CD8-positive, alpha-beta memory T cell (primary cell): ENCODE results near the gene CDKN1C. TPM values are rescaled to one million over a fixed set of nuclear protein-coding genes. Genes with fewer than 3 reads are reported as not detected.

Experiments used
- CTCF ChIA-PET: fragments of 350-600 bp; sonication (Branson Sonifier 250); formaldehyde crosslinking; loops from one replicate; lab custom pipeline; 2021; ENCODE audit warnings: antibody characterized with exemption; lab: Charles Lee
- POLR2A ChIA-PET: fragments of 350-600 bp; sonication (Branson Sonifier 250); formaldehyde crosslinking; loops from one replicate; lab custom pipeline; 2021; ENCODE audit warnings: antibody characterized with exemption; lab: Charles Lee
- DNase-seq, 5 donors: peaks; one replicate each; pipeline versions ENCODE4 v3.0.0 to v3.0.0-alpha.2; 2020 to 2022; ENCODE audit warnings: mixed read lengths in 1 of 5
- H3K27ac ChIP-seq: one replicate; pipeline ENCODE4 v1.7.0; 2013; ENCODE audit warnings: low read depth, mild to moderate bottlenecking, low read length, moderate library complexity
- H3K27me3 ChIP-seq: 2 replicates; pipeline ENCODE4 v1.7.0; 2013; ENCODE audit warnings: low read length, mild to moderate bottlenecking; ENCODE audit not compliant: insufficient read depth, poor library complexity, severe bottlenecking
- H3K36me3 ChIP-seq: 2 replicates; pipeline ENCODE4 v1.7.0; 2013; ENCODE audit warnings: mild to moderate bottlenecking, low read length, moderate library complexity; ENCODE audit not compliant: insufficient read depth
- H3K4me1 ChIP-seq: 2 replicates; pipeline ENCODE4 v1.7.0; 2013; ENCODE audit warnings: mild to moderate bottlenecking, low read length, moderate library complexity; ENCODE audit not compliant: insufficient read depth
- H3K4me3 ChIP-seq: 2 replicates; pipeline ENCODE4 v1.7.0; 2013; ENCODE audit warnings: mild to moderate bottlenecking, low read length
- H3K9me3 ChIP-seq: 2 replicates; pipeline ENCODE4 v1.7.0; 2013; ENCODE audit warnings: mild to moderate bottlenecking, low read length
- H3K27ac Mint-ChIP-seq, 8 donors: one replicate each; pipeline ENCODE4 v1.8.0; 2020 to 2021; ENCODE audit warnings: mixed read lengths in 8 of 8, mild to moderate bottlenecking in 6 of 8, inconsistent platforms in 3 of 8, moderate library complexity in 3 of 8
- H3K27me3 Mint-ChIP-seq, 2 donors: one replicate each; pipeline ENCODE4 v1.8.0; 2020 to 2021; ENCODE audit warnings: mixed read lengths in 2 of 2, mild to moderate bottlenecking in 1 of 2, moderate library complexity in 1 of 2
- H3K36me3 Mint-ChIP-seq, 3 donors: one replicate each; pipeline ENCODE4 v1.8.0; 2020 to 2021; ENCODE audit warnings: mixed read lengths in 3 of 3, inconsistent platforms in 1 of 3, mild to moderate bottlenecking in 1 of 3
- H3K4me1 Mint-ChIP-seq, 3 donors: one replicate each; pipeline ENCODE4 v1.8.0; 2020 to 2021; ENCODE audit warnings: mixed read lengths in 3 of 3, inconsistent platforms in 1 of 3, mild to moderate bottlenecking in 1 of 3
- H3K4me3 Mint-ChIP-seq, 7 donors: one replicate each; pipeline ENCODE4 v1.8.0; 2020 to 2021; ENCODE audit warnings: mixed read lengths in 7 of 7, mild to moderate bottlenecking in 6 of 7, moderate library complexity in 4 of 7, inconsistent platforms in 2 of 7
- H3K9me3 Mint-ChIP-seq, 5 donors: one replicate each; pipeline ENCODE4 v1.8.0; 2020 to 2022; ENCODE audit warnings: mixed read lengths in 5 of 5, mild to moderate bottlenecking in 3 of 5, moderate library complexity in 2 of 5, inconsistent platforms in 1 of 5
- polyA plus RNA-seq: library from polyadenylated mRNA; unstranded; fragments of 300-500 nt; fragmentation: Illumina TruSeq; gene quantifications from one replicate; pipeline ENCODE4 v1.2.3, GENCODE V29; 2021
- total RNA-seq, 2 experiments: library from RNA; stranded (reverse); gene quantifications; one replicate each; pipeline ENCODE4 v1.2.3, GENCODE V29; 2021

The CDKN1C gene
- total and polyA plus RNA-seq, 3 experiments from 2014 or later, result 0.49 to 1.1 (median 1.0) TPM

- Mint-ChIP-seq H3K36me3 (peaks cover 0 to 9% (median 0%) of the 10 kb centered on the region in 3 donors), H3K4me3 (peak overlapping the region in 1 of 7 donors; percentile 1), H3K27me3 (peaks cover 4 to 6% of the 10 kb centered on the region in 2 donors), H3K4me1 (no peaks in the 10 kb centered on the region), H3K9me3 (no peaks in the 10 kb centered on the region), H3K27ac (no peak overlapping the region)
- Histone ChIP-seq H3K9me3 (no peaks in the 10 kb centered on the region), H3K27ac (no peak overlapping the region), H3K4me3 (no peak overlapping the region), H3K36me3 (no peaks in the 10 kb centered on the region), H3K27me3 (no peaks in the 10 kb centered on the region), H3K4me1 (no peaks in the 10 kb centered on the region)
- ChIA-PET POLR2A (no interaction called here), CTCF (interaction anchor here (0.7 to 3.1 kb wide), 4 partner anchors 9 to 344 kb away, joined by 3 to 13 read pairs (median 4); no protein-coding TSS in a partner anchor)
- no peak for DNase-seq
Measured at GRCh38 chr11:2877474-2877873, 8.1 kb downstream of the CDKN1C start.

DNA sequence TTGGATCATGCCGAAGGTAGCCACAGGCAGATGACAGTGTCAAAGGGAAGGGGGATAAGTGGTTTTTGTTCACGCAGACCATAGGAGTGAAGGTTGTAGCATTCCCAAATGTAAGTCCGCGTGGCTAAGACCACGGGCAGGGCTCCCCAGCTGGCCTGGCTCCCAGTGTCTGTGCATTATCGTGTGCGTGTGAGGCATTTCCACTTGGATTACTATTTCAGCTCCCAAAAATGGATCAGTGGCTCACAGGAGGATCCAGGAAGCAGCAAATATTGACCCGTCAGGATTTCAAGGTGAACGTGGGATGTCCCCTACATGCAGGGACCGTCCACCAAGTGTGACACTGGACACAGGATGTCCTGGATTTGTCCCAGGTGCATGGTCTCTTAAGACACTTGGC lies 10.6 kb downstream of the CDKN1C start:
- DNase-seq, result no peak
- ChIA-PET POLR2A (no interaction called here), CTCF (interaction anchor here (1.7 to 2.6 kb wide), 2 partner anchors 11 to 13 kb away, joined by 4 to 9 read pairs; no protein-coding TSS in a partner anchor)
- no peak overlapping the region for H3K27ac ChIP-seq
- Mint-ChIP-seq H3K4me3 (no peak overlapping the region), H3K36me3 (peaks cover 0 to 9% (median 0%) of the 10 kb centered on the region in 3 donors), H3K4me1 (peaks cover 0 to 5% (median 3%) of the 10 kb centered on the region in 3 donors), H3K27ac (no peak overlapping the region), H3K9me3 (no peaks in the 10 kb centered on the region), H3K27me3 (peaks cover 19 to 25% of the 10 kb centered on the region in 2 donors)
- H3K36me3 ChIP-seq, result no peaks in the 10 kb centered on the region
- H3K9me3 ChIP-seq, result no peaks in the 10 kb centered on the region
- H3K4me3 ChIP-seq, result no peak overlapping the region
- no peaks in the 10 kb centered on the region for H3K27me3 ChIP-seq
- H3K4me1 ChIP-seq, result no peaks in the 10 kb centered on the region

DNA sequence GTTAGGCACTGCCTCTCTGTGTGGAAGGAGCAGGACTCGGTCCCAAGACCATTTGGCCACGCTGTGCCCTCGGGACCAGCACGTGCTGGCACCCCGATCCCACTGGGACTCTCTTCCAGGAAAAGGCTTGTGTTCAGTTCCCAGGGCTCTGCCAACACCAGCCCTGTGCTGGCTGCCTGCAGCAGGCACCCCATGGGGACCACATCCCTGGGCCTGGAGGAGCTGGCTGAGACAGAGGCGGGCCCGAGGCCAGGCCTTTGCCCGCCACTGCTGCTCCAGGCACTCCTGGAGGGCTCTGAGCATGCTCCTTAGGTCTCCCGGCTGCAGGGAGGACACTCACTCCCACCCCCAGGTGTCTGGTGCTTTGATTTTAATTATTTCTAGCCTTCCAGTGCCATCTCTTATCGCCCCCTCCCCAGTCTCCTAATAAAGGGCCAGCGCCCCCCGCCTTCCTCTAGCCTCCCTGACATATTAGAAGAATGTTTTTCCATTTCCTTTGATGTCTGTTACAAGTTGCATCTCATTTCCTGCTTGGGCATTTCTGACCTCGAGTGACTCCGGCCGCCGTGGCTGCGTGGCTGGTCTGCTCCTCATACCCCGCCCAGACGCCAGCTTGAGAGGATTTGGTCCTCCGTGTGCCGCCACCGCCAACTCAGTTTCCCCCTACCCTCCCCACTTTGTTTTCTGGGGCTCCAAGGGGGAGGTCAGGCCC lies 14.4 kb downstream of the CDKN1C start:
- Mint-ChIP-seq H3K27ac (no peak overlapping the region), H3K4me3 (no peak overlapping the region), H3K36me3 (peaks cover 0 to 6% (median 0%) of the 10 kb centered on the region in 3 donors), H3K4me1 (peaks cover 0 to 9% (median 7%) of the 10 kb centered on the region in 3 donors), H3K27me3 (peaks cover 38 to 53% of the 10 kb centered on the region in 2 donors), H3K9me3 (no peaks in the 10 kb centered on the region)
- Histone ChIP-seq H3K9me3 (no peaks in the 10 kb centered on the region), H3K27ac (no peak overlapping the region), H3K36me3 (no peaks in the 10 kb centered on the region), H3K27me3 (no peaks in the 10 kb centered on the region), H3K4me1 (no peaks in the 10 kb centered on the region), H3K4me3 (no peak overlapping the region)
- POLR2A ChIA-PET, result no interaction called here
- CTCF ChIA-PET, result no interaction called here
- no peak for DNase-seq

DNA sequence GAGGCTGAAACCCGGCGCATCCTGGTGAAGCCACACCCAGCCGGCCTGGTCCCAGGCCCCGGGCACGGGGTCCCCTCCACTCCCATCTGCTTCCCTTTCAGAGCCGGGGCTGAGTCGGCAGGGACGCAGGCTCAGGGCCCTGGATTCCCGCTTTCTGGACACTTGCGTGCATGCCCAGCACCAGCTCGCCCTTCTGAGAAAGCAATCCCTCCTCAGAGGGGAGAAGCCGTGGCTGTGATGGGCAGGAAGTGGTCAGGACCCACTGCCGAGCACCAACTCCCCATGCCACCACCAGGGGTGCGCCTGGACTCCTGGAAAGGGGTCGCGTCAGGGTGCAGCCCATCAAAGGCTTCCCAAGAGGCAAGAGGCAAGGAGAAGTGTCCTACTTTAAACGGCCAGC lies 15.1 kb downstream of the CDKN1C start:
- Histone ChIP-seq H3K9me3 (no peaks in the 10 kb centered on the region), H3K4me3 (no peak overlapping the region), H3K4me1 (no peaks in the 10 kb centered on the region), H3K27me3 (no peaks in the 10 kb centered on the region), H3K27ac (no peak overlapping the region), H3K36me3 (no peaks in the 10 kb centered on the region)
- no peak for DNase-seq
- CTCF ChIA-PET, result no interaction called here
- peaks cover 0 to 9% (median 7%) of the 10 kb centered on the region in 3 donors for H3K4me1 Mint-ChIP-seq
- POLR2A ChIA-PET, result no interaction called here
- no peak overlapping the region for H3K27ac Mint-ChIP-seq
- H3K36me3 Mint-ChIP-seq, result peaks cover 0 to under 1% (median 0%) of the 10 kb centered on the region in 3 donors
- peaks cover 38 to 53% of the 10 kb centered on the region in 2 donors for H3K27me3 Mint-ChIP-seq
- no peak overlapping the region for H3K4me3 Mint-ChIP-seq
- no peaks in the 10 kb centered on the region for H3K9me3 Mint-ChIP-seq

DNA sequence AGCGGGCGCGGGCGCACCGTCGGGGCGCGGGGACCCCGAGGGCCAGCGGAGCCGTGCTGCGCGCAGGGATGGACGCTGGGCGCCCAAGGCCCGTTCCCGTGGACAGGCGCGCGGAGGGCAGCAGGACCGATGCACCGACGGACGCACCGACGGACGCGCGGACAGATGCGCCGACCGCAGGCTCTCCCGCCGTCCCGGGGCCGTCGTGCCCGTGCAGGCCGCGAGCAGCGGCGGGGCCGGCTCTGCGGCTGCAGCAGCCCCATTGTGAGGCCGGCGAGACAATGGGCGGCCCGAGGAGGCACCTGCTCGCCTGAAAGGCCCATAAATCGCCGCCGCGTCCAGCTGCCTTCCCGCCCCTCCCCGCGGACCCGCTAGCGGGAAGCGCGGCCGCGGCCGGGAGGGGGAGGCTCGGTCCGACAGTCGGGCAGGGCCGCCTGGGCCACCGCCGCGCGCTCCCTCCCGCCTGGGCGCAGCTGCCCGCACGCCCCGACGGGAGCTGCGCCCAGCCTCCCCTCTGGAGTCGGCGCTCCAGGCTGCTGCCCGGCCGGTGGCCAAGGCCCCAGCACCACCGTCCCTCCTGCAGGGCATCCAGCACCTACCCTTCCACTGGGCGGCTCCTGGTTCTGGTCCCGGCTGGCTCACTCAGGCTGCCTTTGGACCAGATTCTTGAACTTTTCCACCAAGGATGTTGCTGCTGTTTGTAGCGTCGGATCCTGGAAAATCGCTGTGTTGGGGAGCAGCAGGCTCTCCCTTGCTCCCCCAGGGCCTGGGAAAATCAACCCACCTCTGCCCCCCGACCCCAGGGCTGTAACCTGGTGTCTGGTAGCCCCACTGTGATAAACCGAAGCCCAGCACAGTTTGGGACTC lies 15.8 kb downstream of the CDKN1C start:
- Mint-ChIP-seq H3K4me1 (peaks cover 0 to 9% (median 7%) of the 10 kb centered on the region in 3 donors), H3K9me3 (no peaks in the 10 kb centered on the region), H3K27me3 (peaks cover 38 to 57% of the 10 kb centered on the region in 2 donors), H3K36me3 (no peaks in the 10 kb centered on the region), H3K4me3 (no peak overlapping the region), H3K27ac (no peak overlapping the region)
- H3K27ac ChIP-seq, result no peak overlapping the region
- no peaks in the 10 kb centered on the region for H3K36me3 ChIP-seq
- no peak for DNase-seq
- CTCF ChIA-PET, result no interaction called here
- no peaks in the 10 kb centered on the region for H3K9me3 ChIP-seq
- H3K4me3 ChIP-seq, result no peak overlapping the region
- H3K27me3 ChIP-seq, result no peaks in the 10 kb centered on the region
- POLR2A ChIA-PET, result no interaction called here
- no peaks in the 10 kb centered on the region for H3K4me1 ChIP-seq

DNA sequence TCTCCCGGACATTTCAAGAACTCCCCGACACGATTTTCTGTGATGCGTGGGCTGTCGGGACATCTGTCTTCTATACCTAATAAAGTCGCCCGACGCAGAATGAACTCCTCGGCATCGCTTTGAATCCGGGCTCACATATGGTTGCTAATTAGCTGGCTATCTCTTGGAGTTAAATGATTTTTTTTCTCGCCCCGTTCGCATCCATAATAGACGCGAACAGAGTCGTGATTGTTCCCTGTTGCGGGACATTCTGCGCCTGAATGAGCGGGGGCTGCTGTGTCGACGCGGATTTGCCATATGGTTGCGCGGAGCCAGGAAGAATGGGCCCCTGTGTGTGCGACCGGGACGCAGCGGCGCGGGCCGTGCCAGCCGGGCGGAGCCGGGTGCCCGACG lies 16.4 kb downstream of the CDKN1C start:
- Histone ChIP-seq H3K4me1 (no peaks in the 10 kb centered on the region), H3K27ac (no peak overlapping the region), H3K36me3 (no peaks in the 10 kb centered on the region), H3K4me3 (no peak overlapping the region), H3K27me3 (no peaks in the 10 kb centered on the region), H3K9me3 (no peaks in the 10 kb centered on the region)
- H3K27me3 Mint-ChIP-seq, result peaks cover 35 to 59% of the 10 kb centered on the region in 2 donors
- POLR2A ChIA-PET, result no interaction called here
- CTCF ChIA-PET, result no interaction called here
- DNase-seq, result no peak
- peak overlapping the region in 1 of 7 donors; percentile 36 for H3K4me3 Mint-ChIP-seq
- peaks cover 0 to 9% (median 7%) of the 10 kb centered on the region in 3 donors for H3K4me1 Mint-ChIP-seq
- peak overlapping the region in 1 of 8 donors; percentile 37 for H3K27ac Mint-ChIP-seq
- no peaks in the 10 kb centered on the region for H3K36me3 Mint-ChIP-seq
- H3K9me3 Mint-ChIP-seq, result no peaks in the 10 kb centered on the region

DNA sequence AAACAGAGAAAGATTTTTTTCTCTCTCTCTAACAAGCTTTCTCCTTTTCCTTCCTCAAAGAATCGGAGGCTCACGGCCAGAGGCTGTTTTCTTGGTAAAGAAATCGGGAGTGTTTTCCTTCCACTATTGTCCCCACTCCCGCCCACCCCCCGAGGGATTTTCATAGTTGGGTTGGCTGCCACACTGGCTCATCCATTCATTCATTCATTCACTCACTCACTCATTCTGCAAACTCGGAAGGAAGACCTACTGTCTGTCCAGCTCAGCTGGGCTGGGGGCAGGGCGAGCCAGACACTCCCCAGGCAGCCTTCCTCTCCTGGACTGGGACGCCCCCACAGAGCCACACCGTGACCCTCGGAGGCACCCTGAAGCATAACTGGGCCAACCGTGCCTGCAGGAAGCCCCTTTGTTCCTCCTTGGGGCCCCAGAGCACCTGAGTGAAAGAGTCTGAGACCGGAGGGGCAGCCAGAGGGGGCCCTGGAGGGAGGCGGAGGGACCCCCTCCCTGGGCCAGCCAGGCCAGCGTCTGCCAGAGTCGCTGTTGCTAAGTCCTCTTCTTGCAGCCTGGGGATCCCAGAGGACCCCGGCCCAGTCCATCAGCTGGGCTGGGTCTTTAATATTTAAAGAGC lies 17.0 kb downstream of the CDKN1C start:
- Mint-ChIP-seq H3K4me3 (peak overlapping the region in 3 of 7 donors; percentile 20 to 50 (median 42)), H3K36me3 (no peaks in the 10 kb centered on the region), H3K27ac (no peak overlapping the region), H3K4me1 (peaks cover 0 to 9% (median 7%) of the 10 kb centered on the region in 3 donors), H3K9me3 (no peaks in the 10 kb centered on the region), H3K27me3 (peaks cover 35 to 64% of the 10 kb centered on the region in 2 donors)
- Histone ChIP-seq H3K27ac (no peak overlapping the region), H3K27me3 (no peaks in the 10 kb centered on the region), H3K9me3 (no peaks in the 10 kb centered on the region), H3K4me3 (no peak overlapping the region), H3K4me1 (no peaks in the 10 kb centered on the region), H3K36me3 (no peaks in the 10 kb centered on the region)
- POLR2A ChIA-PET, result no interaction called here
- CTCF ChIA-PET, result no interaction called here
- no peak for DNase-seq
